GM23338 (cell line): ENCODE data around the gene APOOL.

Experiments used
- CREB1 ChIP-seq: fragments of 250-450 bp; sonication (Bioruptor Pico); IDR thresholded peaks from 2 replicates; pipeline ENCODE4 v1.5.0; 2020; ENCODE audit warnings: low read depth, mild to moderate bottlenecking, moderate library complexity
- CTCF ChIP-seq, 2 experiments: fragments of 200-600 bp in 1 of 2; sonication (generic) in 1 of 2; conservative IDR thresholded peaks; 2 replicates each; pipeline versions ENCODE4 v1.5.1 to v1.6.1; 2016 to 2017; ENCODE audit warnings: antibody characterized with exemption in 2 of 2, low read depth in 2 of 2, mild to moderate bottlenecking in 2 of 2, moderate library complexity in 1 of 2
- EZH2 ChIP-seq: fragments of 200-600 bp; sonication (generic); IDR thresholded peaks from one replicate; pipeline ENCODE4 v1.8.0; 2017; ENCODE audit warnings: antibody characterized with exemption, mild to moderate bottlenecking, low read depth; ENCODE audit not compliant: unreplicated experiment
- POLR2AphosphoS5 ChIP-seq: IDR thresholded peaks from 2 replicates; pipeline ENCODE4 v1.6.1; 2016; ENCODE audit warnings: antibody characterized with exemption, low read depth
- REST ChIP-seq: IDR thresholded peaks from one replicate; pipeline ENCODE4 v1.6.1; 2018; ENCODE audit warnings: antibody characterized with exemption; ENCODE audit not compliant: unreplicated experiment
- STAT1 ChIP-seq: IDR thresholded peaks from one replicate; pipeline ENCODE4 v1.6.1; 2016; ENCODE audit warnings: antibody characterized with exemption; ENCODE audit not compliant: unreplicated experiment

GRCh38 chrX:85029043-85029442 is 25.4 kb downstream of the APOOL start:
- TF ChIP-seq CREB1 (CRISPR knock-in tag) (no peak), CTCF (conservative IDR thresholded peaks at IDR 0.05; ENCODE audit: low read depth in 2 of 2) (no peak), POLR2AphosphoS5 (no peak), EZH2 (no peak), STAT1 (no peak), REST (no peak)
